ENCODE results near the gene THSD4.

GRCh38 chr15:71821547-71822129 is 706.4 kb downstream of the THSD4 start:
- TF ChIP-seq EZH2 (IDR thresholded peaks at IDR 0.05; ENCODE audit: borderline replicate concordance, low read depth, low read length) (no peak), CTCF (IDR thresholded peaks at IDR 0.05 in 2 of 3, conservative IDR thresholded peaks at IDR 0.05 in 1 of 3; ENCODE audit: insufficient read depth in 2 of 3, low read depth in 1 of 3, low read length in 3 of 3) (no peak), POLR2A (conservative IDR thresholded peaks at IDR 0.05) (no peak), FOXA3 (CRISPR knock-in tag; conservative IDR thresholded peaks at IDR 0.05 in 1 of 2, IDR thresholded peaks at IDR 0.05 in 1 of 2) (no peak), HNRNPL (IDR thresholded peaks at IDR 0.05; ENCODE audit: low read depth, low read length) (no peak), BRD9 (IDR thresholded peaks at IDR 0.05; ENCODE audit: low read depth, partially characterized antibody) (no peak), ZNF79 (CRISPR knock-in tag; IDR thresholded peaks at IDR 0.05; ENCODE audit: low read depth) (no peak), ZBTB5 (IDR thresholded peaks at IDR 0.05) (no peak)
- TF ChIP-seq, protein P1, sequence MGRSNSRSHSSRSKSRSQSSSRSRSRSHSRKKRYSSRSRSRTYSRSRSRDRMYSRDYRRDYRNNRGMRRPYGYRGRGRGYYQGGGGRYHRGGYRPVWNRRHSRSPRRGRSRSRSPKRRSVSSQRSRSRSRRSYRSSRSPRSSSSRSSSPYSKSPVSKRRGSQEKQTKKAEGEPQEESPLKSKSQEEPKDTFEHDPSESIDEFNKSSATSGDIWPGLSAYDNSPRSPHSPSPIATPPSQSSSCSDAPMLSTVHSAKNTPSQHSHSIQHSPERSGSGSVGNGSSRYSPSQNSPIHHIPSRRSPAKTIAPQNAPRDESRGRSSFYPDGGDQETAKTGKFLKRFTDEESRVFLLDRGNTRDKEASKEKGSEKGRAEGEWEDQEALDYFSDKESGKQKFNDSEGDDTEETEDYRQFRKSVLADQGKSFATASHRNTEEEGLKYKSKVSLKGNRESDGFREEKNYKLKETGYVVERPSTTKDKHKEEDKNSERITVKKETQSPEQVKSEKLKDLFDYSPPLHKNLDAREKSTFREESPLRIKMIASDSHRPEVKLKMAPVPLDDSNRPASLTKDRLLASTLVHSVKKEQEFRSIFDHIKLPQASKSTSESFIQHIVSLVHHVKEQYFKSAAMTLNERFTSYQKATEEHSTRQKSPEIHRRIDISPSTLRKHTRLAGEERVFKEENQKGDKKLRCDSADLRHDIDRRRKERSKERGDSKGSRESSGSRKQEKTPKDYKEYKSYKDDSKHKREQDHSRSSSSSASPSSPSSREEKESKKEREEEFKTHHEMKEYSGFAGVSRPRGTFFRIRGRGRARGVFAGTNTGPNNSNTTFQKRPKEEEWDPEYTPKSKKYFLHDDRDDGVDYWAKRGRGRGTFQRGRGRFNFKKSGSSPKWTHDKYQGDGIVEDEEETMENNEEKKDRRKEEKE (IDR thresholded peaks at IDR 0.05; ENCODE audit: borderline replicate concordance in 1 of 2, control insufficient read depth in 1 of 2, low read depth in 2 of 2, low read length in 1 of 2), result no peak
- TF ChIP-seq, protein P2, sequence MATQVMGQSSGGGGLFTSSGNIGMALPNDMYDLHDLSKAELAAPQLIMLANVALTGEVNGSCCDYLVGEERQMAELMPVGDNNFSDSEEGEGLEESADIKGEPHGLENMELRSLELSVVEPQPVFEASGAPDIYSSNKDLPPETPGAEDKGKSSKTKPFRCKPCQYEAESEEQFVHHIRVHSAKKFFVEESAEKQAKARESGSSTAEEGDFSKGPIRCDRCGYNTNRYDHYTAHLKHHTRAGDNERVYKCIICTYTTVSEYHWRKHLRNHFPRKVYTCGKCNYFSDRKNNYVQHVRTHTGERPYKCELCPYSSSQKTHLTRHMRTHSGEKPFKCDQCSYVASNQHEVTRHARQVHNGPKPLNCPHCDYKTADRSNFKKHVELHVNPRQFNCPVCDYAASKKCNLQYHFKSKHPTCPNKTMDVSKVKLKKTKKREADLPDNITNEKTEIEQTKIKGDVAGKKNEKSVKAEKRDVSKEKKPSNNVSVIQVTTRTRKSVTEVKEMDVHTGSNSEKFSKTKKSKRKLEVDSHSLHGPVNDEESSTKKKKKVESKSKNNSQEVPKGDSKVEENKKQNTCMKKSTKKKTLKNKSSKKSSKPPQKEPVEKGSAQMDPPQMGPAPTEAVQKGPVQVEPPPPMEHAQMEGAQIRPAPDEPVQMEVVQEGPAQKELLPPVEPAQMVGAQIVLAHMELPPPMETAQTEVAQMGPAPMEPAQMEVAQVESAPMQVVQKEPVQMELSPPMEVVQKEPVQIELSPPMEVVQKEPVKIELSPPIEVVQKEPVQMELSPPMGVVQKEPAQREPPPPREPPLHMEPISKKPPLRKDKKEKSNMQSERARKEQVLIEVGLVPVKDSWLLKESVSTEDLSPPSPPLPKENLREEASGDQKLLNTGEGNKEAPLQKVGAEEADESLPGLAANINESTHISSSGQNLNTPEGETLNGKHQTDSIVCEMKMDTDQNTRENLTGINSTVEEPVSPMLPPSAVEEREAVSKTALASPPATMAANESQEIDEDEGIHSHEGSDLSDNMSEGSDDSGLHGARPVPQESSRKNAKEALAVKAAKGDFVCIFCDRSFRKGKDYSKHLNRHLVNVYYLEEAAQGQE (IDR thresholded peaks at IDR 0.05; ENCODE audit: borderline replicate concordance), result no peak
- TF ChIP-seq, protein P2 (CRISPR knock-in tag; IDR thresholded peaks at IDR 0.05; ENCODE audit: low read depth), result no peak
- TF ChIP-seq, protein P3, sequence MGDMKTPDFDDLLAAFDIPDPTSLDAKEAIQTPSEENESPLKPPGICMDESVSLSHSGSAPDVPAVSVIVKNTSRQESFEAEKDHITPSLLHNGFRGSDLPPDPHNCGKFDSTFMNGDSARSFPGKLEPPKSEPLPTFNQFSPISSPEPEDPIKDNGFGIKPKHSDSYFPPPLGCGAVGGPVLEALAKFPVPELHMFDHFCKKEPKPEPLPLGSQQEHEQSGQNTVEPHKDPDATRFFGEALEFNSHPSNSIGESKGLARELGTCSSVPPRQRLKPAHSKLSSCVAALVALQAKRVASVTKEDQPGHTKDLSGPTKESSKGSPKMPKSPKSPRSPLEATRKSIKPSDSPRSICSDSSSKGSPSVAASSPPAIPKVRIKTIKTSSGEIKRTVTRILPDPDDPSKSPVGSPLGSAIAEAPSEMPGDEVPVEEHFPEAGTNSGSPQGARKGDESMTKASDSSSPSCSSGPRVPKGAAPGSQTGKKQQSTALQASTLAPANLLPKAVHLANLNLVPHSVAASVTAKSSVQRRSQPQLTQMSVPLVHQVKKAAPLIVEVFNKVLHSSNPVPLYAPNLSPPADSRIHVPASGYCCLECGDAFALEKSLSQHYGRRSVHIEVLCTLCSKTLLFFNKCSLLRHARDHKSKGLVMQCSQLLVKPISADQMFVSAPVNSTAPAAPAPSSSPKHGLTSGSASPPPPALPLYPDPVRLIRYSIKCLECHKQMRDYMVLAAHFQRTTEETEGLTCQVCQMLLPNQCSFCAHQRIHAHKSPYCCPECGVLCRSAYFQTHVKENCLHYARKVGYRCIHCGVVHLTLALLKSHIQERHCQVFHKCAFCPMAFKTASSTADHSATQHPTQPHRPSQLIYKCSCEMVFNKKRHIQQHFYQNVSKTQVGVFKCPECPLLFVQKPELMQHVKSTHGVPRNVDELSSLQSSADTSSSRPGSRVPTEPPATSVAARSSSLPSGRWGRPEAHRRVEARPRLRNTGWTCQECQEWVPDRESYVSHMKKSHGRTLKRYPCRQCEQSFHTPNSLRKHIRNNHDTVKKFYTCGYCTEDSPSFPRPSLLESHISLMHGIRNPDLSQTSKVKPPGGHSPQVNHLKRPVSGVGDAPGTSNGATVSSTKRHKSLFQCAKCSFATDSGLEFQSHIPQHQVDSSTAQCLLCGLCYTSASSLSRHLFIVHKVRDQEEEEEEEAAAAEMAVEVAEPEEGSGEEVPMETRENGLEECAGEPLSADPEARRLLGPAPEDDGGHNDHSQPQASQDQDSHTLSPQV (IDR thresholded peaks at IDR 0.05), result no peak
